ENCODE data around the gene TTC39C.

Gene TTC39C

GRCh38 chr18:23995180-23995579 lies 19.4 kb upstream of the TTC39C start:
- Histone ChIP-seq H3K9ac (ENCODE audit: low read length) (no peak overlapping the region), H3K9me3 (ENCODE audit: control insufficient read depth, low read length) (no peaks in the 10 kb centered on the region), H3K27me3 (replicated peaks; ENCODE audit: control insufficient read depth, insufficient read depth, low read length) (no peaks in the 10 kb centered on the region), H3K36me3 (ENCODE audit: control insufficient read depth, insufficient read depth, low read length, severe bottlenecking) (no peaks in the 10 kb centered on the region), H3K4me1 (ENCODE audit: control insufficient read depth, insufficient read depth, low read length) (peaks cover 27% of the 10 kb centered on the region), H3K4me3 (ENCODE audit: low read length) (no peak overlapping the region)
- no peak for DNase-seq (ENCODE audit: low read depth)

GRCh38 chr18:23998018-23998417 lies 16.5 kb upstream of the TTC39C start:
- no peak overlapping the region for H3K9ac ChIP-seq (ENCODE audit: low read length)
- H3K9me3 ChIP-seq (ENCODE audit: control insufficient read depth, low read length) = no peaks in the 10 kb centered on the region
- DNase-seq (ENCODE audit: low read depth) = no peak
- no peaks in the 10 kb centered on the region for H3K27me3 ChIP-seq (replicated peaks; ENCODE audit: control insufficient read depth, insufficient read depth, low read length)
- H3K4me3 ChIP-seq (ENCODE audit: low read length) = no peak overlapping the region
- H3K4me1 ChIP-seq (ENCODE audit: control insufficient read depth, insufficient read depth, low read length) = peaks cover 8% of the 10 kb centered on the region
- H3K36me3 ChIP-seq (ENCODE audit: control insufficient read depth, insufficient read depth, low read length, severe bottlenecking) = no peaks in the 10 kb centered on the region

- no peaks in the 10 kb centered on the region for H3K9me3 ChIP-seq (ENCODE audit: control insufficient read depth, low read length)
- no peak overlapping the region for H3K9ac ChIP-seq (ENCODE audit: low read length)
- no peak for DNase-seq (ENCODE audit: low read depth)
- no peak overlapping the region for H3K4me3 ChIP-seq (ENCODE audit: low read length)
- H3K36me3 ChIP-seq (ENCODE audit: control insufficient read depth, insufficient read depth, low read length, severe bottlenecking) = no peaks in the 10 kb centered on the region
- no peaks in the 10 kb centered on the region for H3K27me3 ChIP-seq (replicated peaks; ENCODE audit: control insufficient read depth, insufficient read depth, low read length)
- peaks cover 7% of the 10 kb centered on the region for H3K4me1 ChIP-seq (ENCODE audit: control insufficient read depth, insufficient read depth, low read length)
Measured at GRCh38 chr18:23998820-23999219, 15.7 kb upstream of the TTC39C start.

- H3K9me3 ChIP-seq (ENCODE audit: control insufficient read depth, low read length) = no peaks in the 10 kb centered on the region
- no peaks in the 10 kb centered on the region for H3K27me3 ChIP-seq (replicated peaks; ENCODE audit: control insufficient read depth, insufficient read depth, low read length)
- H3K4me1 ChIP-seq (ENCODE audit: control insufficient read depth, insufficient read depth, low read length) = peaks cover 9% of the 10 kb centered on the region
- H3K4me3 ChIP-seq (ENCODE audit: low read length) = no peak overlapping the region
- no peak for DNase-seq (ENCODE audit: low read depth)
- no peaks in the 10 kb centered on the region for H3K36me3 ChIP-seq (ENCODE audit: control insufficient read depth, insufficient read depth, low read length, severe bottlenecking)
- H3K9ac ChIP-seq (ENCODE audit: low read length) = no peak overlapping the region
Measured at GRCh38 chr18:24000613-24001490, 13.7 kb upstream of the TTC39C start.

GRCh38 chr18:24002479-24002878 lies 12.1 kb upstream of the TTC39C start:
- H3K36me3 ChIP-seq (ENCODE audit: control insufficient read depth, insufficient read depth, low read length, severe bottlenecking) = no peaks in the 10 kb centered on the region
- DNase-seq (ENCODE audit: low read depth) = no peak
- H3K9me3 ChIP-seq (ENCODE audit: control insufficient read depth, low read length) = no peaks in the 10 kb centered on the region
- peaks cover 9% of the 10 kb centered on the region for H3K4me1 ChIP-seq (ENCODE audit: control insufficient read depth, insufficient read depth, low read length)
- H3K9ac ChIP-seq (ENCODE audit: low read length) = no peak overlapping the region
- H3K27me3 ChIP-seq (replicated peaks; ENCODE audit: control insufficient read depth, insufficient read depth, low read length) = no peaks in the 10 kb centered on the region
- H3K4me3 ChIP-seq (ENCODE audit: low read length) = no peak overlapping the region

- no peak for DNase-seq (ENCODE audit: low read depth)
- Histone ChIP-seq H3K9ac (ENCODE audit: low read length) (no peak overlapping the region), H3K27me3 (replicated peaks; ENCODE audit: control insufficient read depth, insufficient read depth, low read length) (no peaks in the 10 kb centered on the region), H3K4me3 (ENCODE audit: low read length) (no peak overlapping the region), H3K9me3 (ENCODE audit: control insufficient read depth, low read length) (no peaks in the 10 kb centered on the region), H3K4me1 (ENCODE audit: control insufficient read depth, insufficient read depth, low read length) (peaks cover 9% of the 10 kb centered on the region), H3K36me3 (ENCODE audit: control insufficient read depth, insufficient read depth, low read length, severe bottlenecking) (no peaks in the 10 kb centered on the region)
Measured at GRCh38 chr18:24003288-24003687, 11.3 kb upstream of the TTC39C start.

- Histone ChIP-seq H3K4me1 (ENCODE audit: control insufficient read depth, insufficient read depth, low read length) (peaks cover 9% of the 10 kb centered on the region), H3K4me3 (ENCODE audit: low read length) (no peak overlapping the region), H3K27me3 (replicated peaks; ENCODE audit: control insufficient read depth, insufficient read depth, low read length) (no peaks in the 10 kb centered on the region), H3K36me3 (ENCODE audit: control insufficient read depth, insufficient read depth, low read length, severe bottlenecking) (no peaks in the 10 kb centered on the region), H3K9me3 (ENCODE audit: control insufficient read depth, low read length) (no peaks in the 10 kb centered on the region), H3K9ac (ENCODE audit: low read length) (no peak overlapping the region)
- DNase-seq (ENCODE audit: low read depth) = no peak
Measured at GRCh38 chr18:24003903-24004640, 10.5 kb upstream of the TTC39C start.

- H3K9me3 ChIP-seq (ENCODE audit: control insufficient read depth, low read length) = no peaks in the 10 kb centered on the region
- no peak for DNase-seq (ENCODE audit: low read depth)
- H3K4me3 ChIP-seq (ENCODE audit: low read length) = no peak overlapping the region
- no peaks in the 10 kb centered on the region for H3K27me3 ChIP-seq (replicated peaks; ENCODE audit: control insufficient read depth, insufficient read depth, low read length)
- H3K36me3 ChIP-seq (ENCODE audit: control insufficient read depth, insufficient read depth, low read length, severe bottlenecking) = no peaks in the 10 kb centered on the region
- H3K9ac ChIP-seq (ENCODE audit: low read length) = no peak overlapping the region
- peaks cover 9% of the 10 kb centered on the region for H3K4me1 ChIP-seq (ENCODE audit: control insufficient read depth, insufficient read depth, low read length)
Measured at GRCh38 chr18:24006712-24007313, 7.7 kb upstream of the TTC39C start.

- H3K9ac ChIP-seq (ENCODE audit: low read length) = no peak overlapping the region
- DNase-seq (ENCODE audit: low read depth) = no peak
- H3K36me3 ChIP-seq (ENCODE audit: control insufficient read depth, insufficient read depth, low read length, severe bottlenecking) = no peaks in the 10 kb centered on the region
- H3K4me3 ChIP-seq (ENCODE audit: low read length) = no peak overlapping the region
- H3K9me3 ChIP-seq (ENCODE audit: control insufficient read depth, low read length) = no peaks in the 10 kb centered on the region
- H3K27me3 ChIP-seq (replicated peaks; ENCODE audit: control insufficient read depth, insufficient read depth, low read length) = no peaks in the 10 kb centered on the region
- peaks cover 20% of the 10 kb centered on the region for H3K4me1 ChIP-seq (ENCODE audit: control insufficient read depth, insufficient read depth, low read length)
Measured at GRCh38 chr18:24009246-24009645, 5.3 kb upstream of the TTC39C start.

GRCh38 chr18:24009651-24010333 lies 4.8 kb upstream of the TTC39C start:
- Histone ChIP-seq H3K9ac (ENCODE audit: low read length) (no peak overlapping the region), H3K27me3 (replicated peaks; ENCODE audit: control insufficient read depth, insufficient read depth, low read length) (no peaks in the 10 kb centered on the region), H3K4me3 (ENCODE audit: low read length) (no peak overlapping the region), H3K4me1 (ENCODE audit: control insufficient read depth, insufficient read depth, low read length) (peaks cover 15% of the 10 kb centered on the region), H3K36me3 (ENCODE audit: control insufficient read depth, insufficient read depth, low read length, severe bottlenecking) (no peaks in the 10 kb centered on the region), H3K9me3 (ENCODE audit: control insufficient read depth, low read length) (no peaks in the 10 kb centered on the region)
- no peak for DNase-seq (ENCODE audit: low read depth)

- H3K4me3 ChIP-seq (ENCODE audit: low read length) = no peak overlapping the region
- no peaks in the 10 kb centered on the region for H3K9me3 ChIP-seq (ENCODE audit: control insufficient read depth, low read length)
- H3K36me3 ChIP-seq (ENCODE audit: control insufficient read depth, insufficient read depth, low read length, severe bottlenecking) = no peaks in the 10 kb centered on the region
- peaks cover 15% of the 10 kb centered on the region for H3K4me1 ChIP-seq (ENCODE audit: control insufficient read depth, insufficient read depth, low read length)
- DNase-seq (ENCODE audit: low read depth) = no peak
- H3K27me3 ChIP-seq (replicated peaks; ENCODE audit: control insufficient read depth, insufficient read depth, low read length) = no peaks in the 10 kb centered on the region
- no peak overlapping the region for H3K9ac ChIP-seq (ENCODE audit: low read length)
Measured at GRCh38 chr18:24010673-24011072, 3.9 kb upstream of the TTC39C start.

Measured in adipocyte (in vitro differentiated cells).